ENCODE measurements around the gene DCXR.

DCXR gene

DNA sequence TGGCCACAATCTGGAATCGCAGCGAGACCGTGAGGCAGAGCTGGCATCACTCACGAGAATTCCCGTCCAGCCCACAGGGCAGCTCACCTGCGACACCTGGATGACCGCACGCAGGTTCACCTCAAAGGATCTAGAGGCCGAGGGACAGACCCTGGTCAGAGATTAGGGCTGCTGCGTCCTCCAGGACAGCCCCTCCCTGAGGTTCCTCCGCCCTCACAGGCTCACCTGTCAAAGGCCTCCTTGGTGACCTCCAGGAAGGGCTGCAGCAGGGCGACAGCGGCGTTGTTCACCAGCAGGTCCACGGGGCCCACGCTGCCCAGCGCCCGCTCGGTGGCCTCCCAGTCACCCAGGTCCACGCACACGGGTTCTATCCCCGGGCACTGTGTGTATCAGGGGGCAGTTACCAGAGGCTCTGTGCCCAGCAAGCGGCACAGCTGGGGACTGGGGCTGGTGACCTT lies 834 bp downstream of the DCXR start:
- DNase-seq, result no peak

DNA sequence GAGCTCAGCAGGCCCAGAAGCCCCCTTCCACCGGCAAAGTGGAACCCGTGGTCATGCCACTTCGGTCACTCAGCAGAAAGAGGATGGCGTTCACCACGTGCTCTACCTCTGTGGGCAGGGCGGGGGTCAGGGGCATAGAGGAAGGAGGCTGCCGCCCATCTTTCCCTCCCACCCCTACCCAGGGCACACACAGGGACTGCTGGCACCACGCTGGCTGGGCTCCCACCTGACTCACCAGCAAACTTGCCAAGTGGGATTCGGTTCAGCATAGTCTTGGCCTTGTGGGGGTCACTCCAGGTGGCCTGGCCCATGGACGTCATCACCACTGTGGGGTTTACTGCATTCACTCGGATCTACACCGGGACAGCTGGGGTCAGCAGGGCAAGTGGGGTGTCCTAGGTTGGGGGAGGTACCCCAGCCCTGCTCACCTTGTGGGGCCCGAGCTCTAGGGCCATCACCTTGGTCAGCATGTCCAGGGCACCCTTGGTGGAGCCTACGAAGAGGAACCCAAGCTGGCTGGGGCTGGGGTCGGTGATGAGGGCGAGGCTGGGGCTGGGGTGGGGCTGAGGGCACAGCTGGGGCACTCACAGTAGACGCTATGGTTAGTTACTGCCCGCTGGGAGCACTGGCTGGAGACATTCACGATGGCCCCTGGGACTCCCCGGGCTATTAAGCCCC lies 1.4 kb downstream of the DCXR start:
- DNase-seq, result no peak

GRCh38 chr17:82035488-82035887 lies 2.0 kb downstream of the DCXR start:
- no peak for DNase-seq

GRCh38 chr17:82034371-82035011 lies 3.0 kb downstream of the DCXR start:
- DNase-seq, result no peak

DNA sequence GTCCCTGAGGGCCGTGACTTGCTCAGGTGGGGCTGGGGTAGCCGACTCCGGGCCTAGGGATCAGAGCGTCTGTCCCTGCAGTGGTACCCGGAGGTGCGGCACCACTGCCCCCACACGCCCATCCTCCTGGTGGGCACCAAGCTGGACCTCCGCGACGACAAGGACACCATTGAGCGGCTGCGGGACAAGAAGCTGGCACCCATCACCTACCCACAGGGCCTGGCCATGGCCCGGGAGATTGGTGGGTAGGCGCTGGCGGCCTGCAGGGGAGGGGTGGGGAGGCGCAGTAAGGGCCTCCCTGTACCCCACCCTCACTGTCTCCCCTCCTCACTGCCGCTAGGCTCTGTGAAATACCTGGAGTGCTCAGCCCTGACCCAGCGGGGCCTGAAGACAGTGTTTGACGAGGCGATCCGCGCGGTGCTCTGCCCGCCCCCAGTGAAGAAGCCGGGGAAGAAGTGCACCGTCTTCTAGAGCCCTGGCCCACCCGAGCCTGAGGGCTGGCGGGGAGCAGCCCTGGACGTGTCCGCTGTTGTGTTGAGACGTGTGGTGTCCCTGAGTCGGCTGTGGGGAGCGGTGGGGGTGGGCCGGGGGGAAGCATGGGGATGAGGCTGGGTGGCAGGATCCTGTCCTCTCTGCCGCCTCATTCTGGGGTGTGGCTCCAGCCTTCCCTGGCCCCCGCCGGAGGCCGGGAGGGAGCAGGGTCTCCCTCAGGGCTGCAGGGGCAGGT lies 4.0 kb downstream of the DCXR start:
- DNase-seq, result no peak

DNA sequence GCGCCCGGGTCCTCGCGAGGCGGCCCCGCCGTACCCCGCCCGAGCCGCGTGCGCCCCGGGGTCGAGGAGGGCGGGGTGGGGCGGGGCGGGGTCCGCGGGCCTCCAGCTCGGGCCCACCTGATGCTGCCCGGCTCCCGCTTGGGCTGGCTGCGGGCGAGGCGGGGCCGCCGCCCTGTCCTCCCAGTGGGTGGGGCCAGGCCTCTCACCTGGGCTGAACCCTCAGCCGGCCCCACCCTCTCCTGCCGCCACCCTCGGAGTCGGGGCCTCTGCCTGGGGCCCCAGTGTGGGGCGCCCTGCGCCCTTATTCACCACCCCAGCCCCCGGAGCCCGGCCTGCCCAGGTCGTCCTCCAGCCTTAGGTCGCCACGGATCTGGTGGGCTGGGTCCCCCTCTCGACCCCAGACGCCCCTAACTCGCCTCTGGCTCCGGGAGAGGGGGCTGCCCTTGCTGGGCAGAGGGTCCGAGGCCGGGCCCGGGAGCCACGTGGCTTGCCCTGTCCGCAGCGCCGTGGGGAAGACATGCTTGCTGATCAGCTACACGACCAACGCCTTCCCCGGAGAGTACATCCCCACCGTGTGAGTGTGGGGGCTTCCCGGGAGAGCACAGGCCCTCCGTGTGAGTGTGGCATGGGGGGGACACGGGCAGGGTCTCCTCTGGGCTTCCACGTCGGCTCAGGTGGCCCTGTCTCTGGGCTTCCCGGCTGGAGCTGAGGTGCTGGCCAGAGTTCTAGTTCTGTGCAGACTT lies 5.4 kb downstream of the DCXR start:
- no peak for DNase-seq

DNA sequence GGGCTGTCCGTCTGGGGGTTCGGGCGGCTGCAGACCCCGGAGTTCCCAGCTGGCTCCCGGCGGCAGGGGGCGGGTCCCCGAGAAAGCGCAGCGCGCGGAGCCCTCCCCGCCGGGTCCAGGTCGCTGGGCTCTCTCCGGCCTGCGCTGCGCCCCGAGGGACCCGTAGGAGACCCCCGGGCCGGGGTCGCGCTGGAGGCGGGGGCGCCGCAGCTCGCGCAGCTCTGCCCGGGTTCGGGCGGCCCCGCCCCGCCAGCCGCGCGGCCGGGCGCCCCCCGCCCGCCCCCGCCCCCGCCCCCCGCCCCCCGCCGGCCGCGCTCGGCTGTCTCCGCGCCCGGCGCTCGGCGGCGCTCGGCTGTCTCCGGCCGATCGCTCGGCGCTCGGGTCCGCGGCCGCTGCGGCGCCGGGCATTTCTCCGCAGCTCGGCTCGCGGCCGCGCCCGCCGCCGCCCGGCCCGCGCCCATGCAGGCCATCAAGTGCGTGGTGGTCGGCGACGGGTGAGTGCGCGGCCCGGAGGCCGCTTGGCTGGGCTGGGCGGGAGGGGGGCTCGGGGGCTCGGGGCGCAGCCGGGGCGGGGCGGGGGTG lies 6.1 kb downstream of the DCXR start, which contains the start of gene RAC3:
TSS of gene RAC3 (plus strand) at position 376 of the 582 bp plus-strand sequence. CDS start at position 460, 84 bp downstream.
- no peak for DNase-seq

DNA sequence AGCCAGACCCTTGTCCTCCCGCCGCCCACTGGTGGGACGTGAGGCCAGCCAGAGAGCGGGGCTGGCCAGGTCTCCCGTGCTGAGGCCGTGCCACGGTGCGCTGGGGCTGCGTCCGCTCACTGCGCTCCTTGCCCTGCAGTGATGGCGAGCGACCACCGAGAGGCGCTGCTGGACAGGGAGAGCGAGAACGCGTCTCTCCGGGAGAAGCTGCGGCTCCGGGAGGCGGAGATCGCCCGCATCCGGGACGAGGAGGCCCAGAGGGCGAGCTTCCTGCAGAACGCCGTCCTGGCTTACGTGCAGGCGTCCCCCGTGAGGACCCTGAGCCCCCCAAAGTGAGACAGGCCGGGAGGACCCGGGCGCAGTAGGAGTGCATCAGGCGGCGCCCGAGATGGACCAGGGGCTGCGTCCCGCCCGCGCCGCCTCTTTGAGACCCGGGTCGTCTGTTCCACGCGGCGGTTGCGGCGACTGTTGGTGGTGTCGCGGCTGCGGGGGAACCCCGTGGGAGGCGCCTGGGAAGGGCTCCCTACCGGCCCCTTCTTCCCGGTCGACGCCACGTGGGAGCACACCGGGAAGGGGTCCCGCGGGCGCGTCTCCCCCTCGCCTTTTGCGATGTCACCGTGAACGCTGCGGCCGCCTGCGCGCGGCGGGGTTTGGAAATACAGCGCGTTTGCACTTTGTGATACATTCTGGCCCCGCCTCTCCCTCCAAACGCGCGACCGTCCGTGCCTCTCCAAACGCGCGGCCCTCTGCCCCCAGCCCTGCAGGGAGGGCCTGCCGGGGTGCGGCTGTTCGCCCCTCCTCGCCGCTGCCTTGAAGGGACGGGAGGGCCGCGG lies 6.8 kb downstream of the DCXR start:
- peak; percentile 60 to 84 for DNase-seq

DNA sequence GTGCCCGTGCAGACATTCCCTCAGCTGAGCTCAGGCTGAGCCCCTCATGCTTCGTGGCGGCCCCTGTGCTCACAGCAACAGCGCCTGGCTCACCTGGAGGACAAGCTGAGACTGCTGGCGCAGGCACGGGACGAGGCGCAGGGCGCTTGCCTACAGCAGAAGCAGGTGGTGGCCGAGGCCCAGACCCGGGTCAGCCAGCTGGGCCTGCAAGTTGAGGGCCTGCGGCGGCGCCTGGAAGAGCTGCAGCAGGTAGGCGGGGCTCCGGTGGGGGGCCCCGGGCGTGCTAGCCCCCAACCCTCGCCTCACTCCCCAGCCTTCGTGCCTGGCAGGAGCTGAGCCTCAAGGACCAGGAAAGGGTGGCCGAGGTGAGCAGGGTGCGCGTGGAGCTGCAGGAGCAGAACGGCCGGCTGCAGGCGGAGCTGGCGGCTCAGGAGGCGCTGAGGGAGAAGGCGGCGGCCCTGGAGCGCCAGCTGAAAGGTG lies 7.5 kb downstream of the DCXR start:
- DNase-seq, result no peak

GRCh38 chr17:82029391-82029790 lies 8.1 kb downstream of the DCXR start:
- no peak for DNase-seq

DNA sequence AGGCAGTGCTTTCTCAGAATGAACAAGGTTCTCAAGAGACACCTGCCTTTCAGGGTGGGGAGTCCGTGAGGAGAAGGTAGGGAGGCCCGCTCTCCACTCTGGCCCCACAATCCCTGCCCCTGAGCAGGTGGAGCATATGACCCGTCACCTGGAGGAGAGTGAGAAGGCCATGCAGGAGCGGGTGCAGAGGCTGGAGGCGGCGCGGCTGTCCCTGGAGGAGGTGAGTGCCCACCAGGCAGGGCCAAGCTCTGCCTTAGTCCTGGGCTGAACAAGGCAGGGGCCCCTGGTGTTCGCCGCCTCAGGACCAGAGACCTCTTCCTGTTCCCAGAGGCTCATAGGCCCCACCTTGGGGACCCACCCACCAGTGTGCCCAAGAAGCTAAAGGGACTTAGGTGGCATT lies 8.5 kb downstream of the DCXR start:
- no peak for DNase-seq

DNA sequence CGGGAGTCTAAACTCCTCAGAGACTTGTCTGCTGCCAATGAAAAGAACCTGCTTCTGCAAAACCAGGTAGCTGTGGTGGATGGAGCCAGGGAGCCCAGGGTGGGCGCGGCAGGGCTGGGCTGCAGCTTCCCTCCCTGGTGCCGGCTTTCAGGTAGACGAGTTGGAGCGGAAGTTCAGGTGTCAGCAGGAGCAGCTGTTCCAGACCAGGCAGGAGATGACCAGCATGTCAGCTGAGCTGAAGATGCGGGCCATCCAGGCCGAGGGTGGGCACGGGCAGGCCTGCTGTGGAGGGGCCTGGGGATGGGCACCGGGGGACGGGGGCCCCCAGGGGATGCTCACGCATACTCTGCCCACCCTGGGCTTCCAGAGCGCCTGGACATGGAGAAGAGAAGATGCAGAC lies 9.3 kb downstream of the DCXR start:
- no peak for DNase-seq

DNA sequence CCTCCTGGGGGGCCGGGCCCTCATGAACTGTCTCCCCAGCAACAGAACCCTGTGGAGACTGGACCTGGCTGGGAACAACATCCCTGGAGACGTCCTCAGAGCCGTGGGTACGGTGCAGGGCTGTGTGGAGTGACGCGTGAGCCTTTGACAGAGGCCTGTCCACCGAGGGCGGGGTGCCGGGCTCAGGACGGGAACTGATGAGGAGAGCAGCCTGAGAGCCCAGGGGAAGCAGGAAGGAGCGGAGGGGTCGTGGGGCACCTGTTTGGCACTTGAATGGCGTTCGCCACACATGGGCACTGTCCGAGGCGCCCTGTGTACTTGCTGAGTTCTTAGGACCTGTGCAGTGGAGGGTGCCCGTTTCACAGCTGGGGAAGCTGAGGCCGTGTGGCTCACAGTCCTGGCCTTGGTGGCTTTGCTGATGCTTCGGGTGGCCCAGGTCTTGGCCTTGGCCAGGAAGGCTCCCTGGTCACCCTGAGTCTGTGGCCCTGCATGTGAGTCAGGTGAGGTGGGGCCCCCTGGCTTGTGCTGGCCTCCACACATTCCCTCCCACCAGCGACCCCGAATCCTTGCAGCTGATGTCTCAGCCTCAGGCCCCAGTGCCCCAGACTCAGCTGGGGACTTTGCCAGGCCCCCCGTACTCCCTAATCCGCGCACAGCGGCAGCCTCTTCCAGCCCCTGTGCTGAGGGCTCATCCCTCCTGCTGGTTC lies 11.9 kb downstream of the DCXR start:
- no peak for DNase-seq

- no peak for DNase-seq
These were observed 12.6 kb downstream of the DCXR start for GRCh38 chr17:82024859-82025258.

DNA sequence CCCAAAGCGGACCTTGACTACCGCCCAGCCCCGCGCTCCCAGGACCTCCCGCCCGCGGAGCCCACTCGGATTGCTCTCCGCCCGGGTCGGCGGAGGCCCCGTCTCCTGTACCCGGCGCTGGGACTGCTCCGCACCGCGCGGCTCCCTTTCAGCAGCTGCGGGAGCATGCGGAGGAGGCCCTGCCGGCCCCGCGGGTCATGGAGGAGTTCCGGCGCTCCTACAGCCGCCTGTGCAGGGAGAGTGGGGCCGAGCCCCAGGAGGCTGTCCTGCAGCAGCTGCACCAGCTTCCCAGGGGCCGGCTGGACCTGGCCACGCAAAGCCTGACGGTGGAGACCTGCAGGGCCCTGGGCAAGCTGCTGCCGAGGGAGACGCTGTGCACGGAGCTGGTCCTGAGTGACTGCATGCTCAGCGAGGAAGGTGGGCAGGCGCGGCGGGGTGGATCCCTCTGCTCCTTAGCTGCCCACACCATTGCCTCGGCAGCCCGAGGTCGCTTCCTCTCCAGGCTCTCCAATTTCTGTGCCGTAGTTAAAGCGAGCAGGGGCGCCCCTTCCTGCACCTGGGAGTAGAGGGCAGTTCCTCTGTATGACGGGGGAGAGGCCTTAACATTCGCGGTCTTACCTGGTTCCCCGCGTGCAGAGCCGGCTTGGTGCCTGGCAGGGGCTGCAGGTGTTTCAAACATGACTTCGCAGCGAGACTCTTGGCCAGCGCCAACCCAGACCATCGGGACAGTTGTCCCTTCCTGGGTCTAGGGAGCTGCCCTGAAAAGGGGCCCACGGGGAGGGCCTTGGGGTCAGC lies 13.9 kb downstream of the DCXR start:
- no peak for DNase-seq

DNA sequence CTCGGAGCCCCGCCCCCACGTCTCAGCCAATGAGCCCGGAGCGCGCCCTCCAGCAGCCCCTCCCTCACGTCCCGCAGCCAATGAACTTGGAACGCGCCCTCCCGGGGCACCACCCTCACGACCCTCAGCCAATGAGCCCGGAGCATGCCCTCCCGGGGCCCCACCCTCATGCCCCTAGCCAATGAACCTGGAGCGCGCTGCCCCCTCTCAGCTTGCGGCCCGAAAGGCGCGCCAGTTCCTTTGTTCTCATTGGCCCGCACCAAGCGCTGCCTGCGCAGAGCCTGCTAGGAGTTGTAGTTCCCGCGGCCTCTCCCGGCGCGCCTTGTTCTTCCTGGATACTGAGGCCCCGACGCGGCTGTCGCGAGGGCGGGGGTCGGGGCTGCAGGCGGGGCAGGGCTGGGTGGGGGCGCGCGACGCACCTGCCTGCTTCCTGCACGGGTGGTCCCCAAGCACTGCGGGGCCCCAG lies 14.5 kb downstream of the DCXR start, which contains the start of gene LRRC45:
TSS of gene LRRC45 (plus strand) at position 325 of the 466 bp plus-strand sequence. CDS start 339 bp downstream, outside the sequence.
- peak; percentile 99 to 100 for DNase-seq

DNA sequence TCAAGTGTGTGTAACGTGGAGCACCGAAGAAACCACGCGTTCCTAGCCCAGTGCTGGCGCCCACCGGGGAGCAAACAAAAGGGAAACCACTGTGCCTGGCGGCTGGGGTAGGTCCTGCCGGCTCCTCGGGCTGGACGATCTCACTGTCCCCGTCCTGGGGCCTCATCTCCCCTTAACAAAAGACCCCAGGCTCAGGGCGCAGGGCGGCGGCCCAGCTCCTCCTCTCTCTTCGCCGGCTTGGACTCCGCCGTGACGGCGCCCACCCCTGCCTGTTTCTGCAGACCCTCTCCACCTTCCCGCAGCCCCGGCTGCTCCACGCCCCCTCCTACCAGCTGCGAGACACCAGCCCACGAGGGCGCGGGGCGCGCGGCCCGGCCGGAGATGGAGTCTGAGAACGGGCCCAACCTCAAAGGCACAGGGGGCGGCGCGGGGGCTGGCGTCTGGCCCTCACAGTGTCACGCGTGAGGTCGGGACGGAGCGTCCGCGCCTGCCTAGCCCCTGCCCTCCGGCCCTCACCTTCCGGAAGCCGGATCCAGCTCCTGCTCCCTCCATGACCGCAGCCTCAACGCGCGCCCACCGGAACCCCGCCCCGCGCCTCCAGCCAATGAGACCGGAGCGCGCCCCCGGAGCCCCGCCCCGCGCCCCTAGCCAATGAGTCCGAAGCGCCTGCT lies 15.1 kb downstream of the DCXR start, which contains the start of gene CENPX:
TSS of gene CENPX (minus strand) at position 569 of the 671 bp plus-strand sequence. CDS start at position 552, 17 bp downstream.
- DNase-seq, result no peak

DNA sequence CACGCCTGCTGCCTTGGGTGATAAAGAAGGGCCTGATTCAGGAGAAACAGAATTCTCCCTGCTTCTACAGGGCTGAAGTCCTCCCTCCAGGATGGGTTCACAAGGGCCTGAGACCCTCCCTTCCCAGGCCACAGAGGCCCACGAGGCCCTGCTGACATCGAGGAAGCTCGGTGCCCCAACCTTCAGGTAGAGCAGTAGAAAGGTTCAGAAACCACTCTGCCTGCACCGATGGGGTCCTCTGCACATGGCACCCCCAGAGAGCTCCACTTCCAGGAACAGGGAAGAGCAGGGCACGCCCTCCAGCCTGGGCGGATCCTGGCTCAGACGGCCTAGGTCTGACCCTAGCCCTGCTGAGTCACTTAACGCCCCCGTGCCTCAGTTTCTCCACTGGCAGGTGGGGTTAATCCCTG lies 15.6 kb downstream of the DCXR start:
- DNase-seq, result no peak

Measured in hippocampal formation (tissue), 2 donors.